Natural killer cell treated with Interleukin-12 subunit alpha and Interleukin-12 subunit beta and Interleukin-15 and Interleukin-18, amount 100 ng/mL, for 72 hours (primary cell): ENCODE measurements around the gene GRK1. TPM values are rescaled to one million over a fixed set of nuclear protein-coding genes. Genes with fewer than 3 reads are reported as not detected.

Experiments used
- ATAC-seq, 2 donors: fragments of 150-1000 bp; cut with Tn5 transposase in 1 of 2; sonication (Bioruptor Pico), chemical (Tn5 transposase) in 1 of 2; 2 replicates each; pipeline ENCODE4 v1.10.0; 2021
- DNase-seq: peaks from one replicate; pipeline ENCODE4 v3.0.0; 2022; ENCODE audit warnings: low spot score
- H3K27ac Mint-ChIP-seq, 2 donors: 1 replicate in 1 of 2; 2 replicates in 1 of 2; pipeline ENCODE4 v1.8.0; 2022; ENCODE audit warnings: mixed read lengths in 2 of 2, mild to moderate bottlenecking in 1 of 2, moderate library complexity in 1 of 2
- H3K27me3 Mint-ChIP-seq, 2 donors: 1 replicate in 1 of 2; 2 replicates in 1 of 2; pipeline ENCODE4 v1.8.0; 2022; ENCODE audit warnings: mixed read lengths in 2 of 2
- H3K36me3 Mint-ChIP-seq: one replicate; pipeline ENCODE4 v1.8.0; 2022; ENCODE audit warnings: mixed read lengths
- H3K4me1 Mint-ChIP-seq, 2 donors: 1 replicate in 1 of 2; 2 replicates in 1 of 2; pipeline ENCODE4 v1.8.0; 2022; ENCODE audit warnings: low read depth in 2 of 2, mixed read lengths in 2 of 2, mild to moderate bottlenecking in 1 of 2
- H3K4me3 Mint-ChIP-seq: one replicate; pipeline ENCODE4 v1.8.0; 2022; ENCODE audit warnings: mixed read lengths
- H3K9me3 Mint-ChIP-seq: 2 replicates; pipeline ENCODE4 v1.8.0; 2022; ENCODE audit warnings: mixed read lengths
- total RNA-seq, 2 donors: library from RNA; stranded (reverse); gene quantifications; one replicate each; pipeline ENCODE4 v1.2.3, GENCODE V29; 2022

Gene GRK1
- total RNA-seq, 2 donors from 2014 or later = 0.14 TPM; not detected in 1

- H3K27me3 Mint-ChIP-seq = peaks cover 6 to 8% of the 10 kb centered on the region in 2 donors
- no peak for DNase-seq
- ATAC-seq = no peak
- H3K4me1 Mint-ChIP-seq = peaks cover 7 to 10% of the 10 kb centered on the region in 2 donors
- H3K27ac Mint-ChIP-seq = no peak overlapping the region
- H3K4me3 Mint-ChIP-seq = no peak overlapping the region
- H3K9me3 Mint-ChIP-seq = peaks cover 5% of the 10 kb centered on the region
- no peaks in the 10 kb centered on the region for H3K36me3 Mint-ChIP-seq
Observed at GRCh38 chr13:113769106-113769505, 102.1 kb downstream of the GRK1 start.

- ATAC-seq = no peak
Observed at GRCh38 chr13:113769881-113770280, 102.9 kb downstream of the GRK1 start.

GRCh38 chr13:113770441-113770840 is 103.4 kb downstream of the GRK1 start:
- ATAC-seq (no peak), DNase-seq (no peak)
- peaks cover 6 to 8% of the 10 kb centered on the region in 2 donors for H3K27me3 Mint-ChIP-seq
- H3K4me3 Mint-ChIP-seq = no peak overlapping the region
- H3K27ac Mint-ChIP-seq = no peak overlapping the region
- peaks cover 7 to 10% of the 10 kb centered on the region in 2 donors for H3K4me1 Mint-ChIP-seq
- H3K9me3 Mint-ChIP-seq = peaks cover 5% of the 10 kb centered on the region
- no peaks in the 10 kb centered on the region for H3K36me3 Mint-ChIP-seq

More at GRCh38 chr13:113769881-113770280, 102.9 kb downstream of the GRK1 start:
- no peak overlapping the region for H3K27ac Mint-ChIP-seq
- H3K27me3 Mint-ChIP-seq = peaks cover 6 to 8% of the 10 kb centered on the region in 2 donors
- peaks cover 5% of the 10 kb centered on the region for H3K9me3 Mint-ChIP-seq
- H3K36me3 Mint-ChIP-seq = no peaks in the 10 kb centered on the region
- no peak overlapping the region for H3K4me3 Mint-ChIP-seq
- H3K4me1 Mint-ChIP-seq = peaks cover 7 to 10% of the 10 kb centered on the region in 2 donors
- DNase-seq = no peak

- ATAC-seq (no peak), DNase-seq (no peak)
- H3K27me3 Mint-ChIP-seq = peaks cover 6% of the 10 kb centered on the region in 2 donors
- H3K27ac Mint-ChIP-seq = no peak overlapping the region
- no peaks in the 10 kb centered on the region for H3K36me3 Mint-ChIP-seq
- H3K4me3 Mint-ChIP-seq = no peak overlapping the region
- H3K4me1 Mint-ChIP-seq = peaks cover 7 to 10% of the 10 kb centered on the region in 2 donors
- peaks cover 5% of the 10 kb centered on the region for H3K9me3 Mint-ChIP-seq
Observed at GRCh38 chr13:113770937-113771336, 103.9 kb downstream of the GRK1 start.

- Mint-ChIP-seq H3K27ac (peak overlapping the region; percentile 30 to 37), H3K4me1 (peaks cover 7 to 10% of the 10 kb centered on the region in 2 donors), H3K9me3 (peaks cover 5% of the 10 kb centered on the region), H3K4me3 (peak overlapping the region; percentile 56), H3K36me3 (no peaks in the 10 kb centered on the region), H3K27me3 (peaks cover 6% of the 10 kb centered on the region in 2 donors)
- DNase-seq = no peak
- ATAC-seq = peak; percentile 66 to 83
Observed at GRCh38 chr13:113771709-113772331, 104.8 kb downstream of the GRK1 start.

GRCh38 chr13:113774177-113775107 is 107.4 kb downstream of the GRK1 start:
- Mint-ChIP-seq H3K9me3 (peaks cover 5% of the 10 kb centered on the region), H3K4me1 (peaks cover 7 to 10% of the 10 kb centered on the region in 2 donors), H3K27me3 (peaks cover 10 to 15% of the 10 kb centered on the region in 2 donors), H3K4me3 (no peak overlapping the region), H3K27ac (no peak overlapping the region), H3K36me3 (no peaks in the 10 kb centered on the region)
- ATAC-seq (no peak), DNase-seq (no peak)

- peaks cover 5% of the 10 kb centered on the region for H3K9me3 Mint-ChIP-seq
- H3K36me3 Mint-ChIP-seq = no peaks in the 10 kb centered on the region
- ATAC-seq = no peak
- no peak overlapping the region for H3K4me3 Mint-ChIP-seq
- DNase-seq = no peak
- H3K27ac Mint-ChIP-seq = no peak overlapping the region
- H3K27me3 Mint-ChIP-seq = peaks cover 13 to 15% of the 10 kb centered on the region in 2 donors
- peaks cover 7 to 10% of the 10 kb centered on the region in 2 donors for H3K4me1 Mint-ChIP-seq
Observed at GRCh38 chr13:113775451-113776145, 108.6 kb downstream of the GRK1 start.

GRCh38 chr13:113776231-113777125 is 109.5 kb downstream of the GRK1 start:
- ATAC-seq (no peak), DNase-seq (no peak)
- Mint-ChIP-seq H3K27ac (no peak overlapping the region), H3K9me3 (peaks cover 5% of the 10 kb centered on the region), H3K4me1 (peaks cover 7 to 10% of the 10 kb centered on the region in 2 donors), H3K36me3 (no peaks in the 10 kb centered on the region), H3K27me3 (peaks cover 13 to 15% of the 10 kb centered on the region in 2 donors), H3K4me3 (no peak overlapping the region)

- peaks cover 0 to 3% of the 10 kb centered on the region in 2 donors for H3K4me1 Mint-ChIP-seq
- H3K27ac Mint-ChIP-seq = no peak overlapping the region
- no peak overlapping the region for H3K4me3 Mint-ChIP-seq
- no peak for DNase-seq
- H3K9me3 Mint-ChIP-seq = peaks cover 2% of the 10 kb centered on the region
- H3K27me3 Mint-ChIP-seq = peaks cover 13 to 15% of the 10 kb centered on the region in 2 donors
- no peaks in the 10 kb centered on the region for H3K36me3 Mint-ChIP-seq
- ATAC-seq = peak in 1 of 2 donors; percentile 19
Observed at GRCh38 chr13:113777311-113778260, 110.6 kb downstream of the GRK1 start.

- DNase-seq (no peak), ATAC-seq (no peak)
- Mint-ChIP-seq H3K36me3 (no peaks in the 10 kb centered on the region), H3K9me3 (no peaks in the 10 kb centered on the region), H3K27ac (no peak overlapping the region), H3K4me1 (peaks cover 0 to 4% of the 10 kb centered on the region in 2 donors), H3K27me3 (peaks cover 30 to 32% of the 10 kb centered on the region in 2 donors), H3K4me3 (no peak overlapping the region)
Observed at GRCh38 chr13:113781571-113781970, 114.6 kb downstream of the GRK1 start.

- Mint-ChIP-seq H3K4me3 (no peak overlapping the region), H3K27me3 (peaks cover 27 to 32% of the 10 kb centered on the region in 2 donors), H3K36me3 (no peaks in the 10 kb centered on the region), H3K9me3 (no peaks in the 10 kb centered on the region), H3K4me1 (peaks cover 0 to 4% of the 10 kb centered on the region in 2 donors), H3K27ac (no peak overlapping the region)
- no peak for DNase-seq
- no peak for ATAC-seq
Observed at GRCh38 chr13:113782472-113782871, 115.5 kb downstream of the GRK1 start.
